H1 (cell line): Measurements from ENCODE around the gene SLC4A7. TPM values are rescaled to one million over a fixed set of nuclear protein-coding genes. Genes with fewer than 3 reads are reported as not detected.

Experiments used
- CTCF ChIA-PET: fragments of 300-600 bp; sonication (Branson Sonifier 250); formaldehyde crosslinking; loops from one replicate; lab custom pipeline; 2021; ENCODE audit not compliant: partially characterized antibody; lab: Charles Lee
- POLR2A ChIA-PET: fragments of 300-600 bp; sonication (Branson Sonifier 250); formaldehyde crosslinking; loops from one replicate; lab custom pipeline; 2021; ENCODE audit warnings: inconsistent platforms; ENCODE audit not compliant: partially characterized antibody; lab: Charles Lee
- DNase-seq, 2 experiments: peaks; one replicate each; pipeline versions ENCODE4 v3.0.0 to v3.0.0-alpha.2; 2010 to 2022; ENCODE audit warnings: low spot score in 2 of 2, low read depth in 1 of 2, mixed read lengths in 1 of 2
- FAIRE-seq: peaks from 2 replicates; lab custom pipeline; 2011; peaks lifted over from hg19 to GRCh38; lab: Jason Lieb, UNC
- H2AFZ ChIP-seq: 2 replicates; pipeline ENCODE4 v1.8.1; 2012; ENCODE audit warnings: low read length, inconsistent platforms
- H2AK5ac ChIP-seq: 2 replicates; pipeline ENCODE4 v1.6.1; 2013; ENCODE audit warnings: low read depth, low read length
- H2BK120ac ChIP-seq: replicated peaks from 2 replicates; pipeline ENCODE3; 2013; ENCODE audit warnings: low read depth, low read length, inconsistent platforms
- H2BK12ac ChIP-seq: 2 replicates; pipeline ENCODE4 v1.6.1; 2013; ENCODE audit warnings: low read depth, low read length
- H2BK15ac ChIP-seq: 2 replicates; pipeline ENCODE4 v1.6.1; 2013; ENCODE audit warnings: low read length
- H2BK20ac ChIP-seq: 2 replicates; pipeline ENCODE4 v1.6.1; 2013; ENCODE audit warnings: low read length
- H2BK5ac ChIP-seq: 2 replicates; pipeline ENCODE4 v1.6.1; 2013; ENCODE audit warnings: low read depth, low read length
- H3K14ac ChIP-seq: 2 replicates; pipeline ENCODE4 v1.6.1; 2013; ENCODE audit warnings: inconsistent platforms; ENCODE audit not compliant: insufficient read length
- H3K18ac ChIP-seq: 2 replicates; pipeline ENCODE4 v1.6.1; 2013; ENCODE audit warnings: low read length; ENCODE audit errors: extremely low read depth
- H3K23ac ChIP-seq: 2 replicates; pipeline ENCODE4 v1.6.1; 2013; ENCODE audit warnings: inconsistent platforms; ENCODE audit not compliant: insufficient read length
- H3K23me2 ChIP-seq: 2 replicates; pipeline ENCODE4 v1.6.1; 2013; ENCODE audit warnings: low read depth, low read length
- H3K27ac ChIP-seq: 2 replicates; pipeline ENCODE4 v1.6.1; 2011; ENCODE audit warnings: low read depth, low read length, inconsistent platforms
- H3K27me3 ChIP-seq, 4 experiments: replicated peaks in 1 of 4; 1 replicate in 1 of 4; 2 replicates in 3 of 4; pipeline versions ENCODE4 v1.6.1 to v1.8.1; 2011 to 2013; ENCODE audit warnings: low read length in 3 of 4, mild to moderate bottlenecking in 3 of 4, inconsistent platforms in 2 of 4, mixed read lengths in 2 of 4, moderate library complexity in 1 of 4; ENCODE audit not compliant: control insufficient read depth in 3 of 4, insufficient read depth in 3 of 4; ENCODE audit errors: extremely low read depth in 1 of 4
- H3K36me3 ChIP-seq, 4 experiments: 2 replicates each; pipeline versions ENCODE4 v1.6.1 to v1.8.1; 2011 to 2013; ENCODE audit warnings: mild to moderate bottlenecking in 4 of 4, low read length in 3 of 4, moderate library complexity in 2 of 4, control low read depth in 1 of 4, inconsistent platforms in 1 of 4; ENCODE audit not compliant: insufficient read depth in 4 of 4, control insufficient read depth in 2 of 4
- H3K4ac ChIP-seq: replicated peaks from 2 replicates; pipeline ENCODE3; 2013; ENCODE audit warnings: low read length, low read depth, mixed read lengths, inconsistent platforms; ENCODE audit not compliant: insufficient read length
- H3K4me1 ChIP-seq, 4 experiments: replicated peaks in 1 of 4; 1 replicate in 1 of 4; 2 replicates in 3 of 4; pipeline versions ENCODE4 v1.6.1 to v1.8.1; 2011 to 2013; ENCODE audit warnings: low read length in 3 of 4, inconsistent platforms in 2 of 4, mixed read lengths in 1 of 4; ENCODE audit not compliant: insufficient read depth in 4 of 4, control insufficient read depth in 3 of 4
- H3K4me2 ChIP-seq, 2 experiments: 2 replicates each; pipeline versions ENCODE4 v1.6.1 to v1.8.1; 2011 to 2013; ENCODE audit warnings: low read depth in 2 of 2, low read length in 2 of 2, control low read depth in 1 of 2, inconsistent platforms in 1 of 2, mild to moderate bottlenecking in 1 of 2; ENCODE audit not compliant: insufficient read depth in 1 of 2
- H3K4me3 ChIP-seq, 4 experiments: fragments of 200-600, 300-600 bp in 1 of 4; sonication (generic), shearing (Covaris generic), sonication (Bioruptor Twin) in 1 of 4; 2 replicates each; pipeline versions ENCODE4 v1.5.1 to v1.8.1; 2011 to 2016; ENCODE audit warnings: low read length in 4 of 4, low read depth in 3 of 4, control low read depth in 2 of 4, inconsistent platforms in 2 of 4, mild to moderate bottlenecking in 2 of 4, mixed read lengths in 1 of 4, moderate library complexity in 1 of 4; ENCODE audit not compliant: insufficient read depth in 2 of 4; ENCODE audit errors: extremely low read depth in 1 of 4
- H3K56ac ChIP-seq: replicated peaks from 2 replicates; pipeline ENCODE3; 2013; ENCODE audit warnings: low read depth, mild to moderate bottlenecking, mixed read lengths, low read length, inconsistent platforms; ENCODE audit not compliant: insufficient read length
- H3K79me1 ChIP-seq: 2 replicates; pipeline ENCODE4 v1.6.1; 2013; ENCODE audit warnings: low read depth, low read length, control low read depth
- H3K79me2 ChIP-seq, 2 experiments: 2 replicates each; pipeline versions ENCODE4 v1.6.1 to v1.8.1; 2012 to 2013; ENCODE audit warnings: low read length in 2 of 2, mild to moderate bottlenecking in 2 of 2, inconsistent platforms in 1 of 2; ENCODE audit not compliant: insufficient read depth in 2 of 2, control insufficient read depth in 1 of 2
- H3K9ac ChIP-seq, 4 experiments: replicated peaks in 1 of 4; 1 replicate in 1 of 4; 2 replicates in 3 of 4; pipeline versions ENCODE4 v1.6.1 to v1.8.1; 2011 to 2013; ENCODE audit warnings: low read depth in 3 of 4, low read length in 3 of 4, control low read depth in 2 of 4, mild to moderate bottlenecking in 2 of 4, moderate library complexity in 2 of 4, inconsistent platforms in 1 of 4; ENCODE audit errors: extremely low read depth in 1 of 4
- H3K9me3 ChIP-seq, 2 experiments: 2 replicates each; pipeline versions ENCODE4 v1.6.1 to v1.8.1; 2012 to 2013; ENCODE audit warnings: mild to moderate bottlenecking in 2 of 2, moderate library complexity in 2 of 2, control low read depth in 1 of 2, inconsistent platforms in 1 of 2, low read depth in 1 of 2, low read length in 1 of 2, mixed read lengths in 1 of 2; ENCODE audit not compliant: insufficient read depth in 2 of 2
- H4K20me1 ChIP-seq, 2 experiments: replicated peaks in 1 of 2; 2 replicates each; pipeline versions ENCODE3 to v1.8.1; 2011 to 2013; ENCODE audit warnings: inconsistent platforms in 2 of 2, low read length in 2 of 2, mild to moderate bottlenecking in 1 of 2; ENCODE audit not compliant: insufficient read depth in 2 of 2, control insufficient read depth in 1 of 2
- H4K5ac ChIP-seq: 2 replicates; pipeline ENCODE4 v1.6.1; 2013; ENCODE audit warnings: low read length, low read depth, mixed read lengths, inconsistent platforms; ENCODE audit not compliant: insufficient read length
- H4K8ac ChIP-seq: 2 replicates; pipeline ENCODE4 v1.8.0; 2013; ENCODE audit warnings: mild to moderate bottlenecking, moderate library complexity, low read length, inconsistent platforms; ENCODE audit not compliant: insufficient read depth; ENCODE audit errors: extremely low read depth
- H4K91ac ChIP-seq: replicated peaks from 2 replicates; pipeline ENCODE3; 2013; ENCODE audit warnings: low read length, mixed read lengths, inconsistent platforms; ENCODE audit not compliant: insufficient read length
- ATF2 ChIP-seq: IDR thresholded peaks from 2 replicates; pipeline ENCODE4 v1.6.1; 2012; ENCODE audit warnings: low read length, inconsistent platforms
- BCL11A ChIP-seq, 2 experiments: IDR thresholded peaks; one replicate each; pipeline ENCODE4 v1.6.1; 2011; ENCODE audit warnings: low read depth in 2 of 2, low read length in 2 of 2, mild to moderate bottlenecking in 2 of 2
- CBX5 ChIP-seq: fragments of 300-800, 300-1000 bp; sonication (generic); IDR thresholded peaks from 2 replicates; pipeline ENCODE4 v1.7.1; 2016; ENCODE audit warnings: antibody characterized with exemption, low read length, low read depth
- CHD2 ChIP-seq: IDR thresholded peaks from 2 replicates; pipeline ENCODE4 v1.6.1; 2012; ENCODE audit warnings: low read length, improper control_type of control experiment
- CTBP2 ChIP-seq: IDR thresholded peaks from 2 replicates; pipeline ENCODE4 v1.7.0; 2011; ENCODE audit warnings: borderline replicate concordance, mild to moderate bottlenecking, moderate library complexity, mixed read lengths, low read length; ENCODE audit not compliant: insufficient read depth, insufficient read length
- CTCF ChIP-seq, 3 experiments: IDR thresholded peaks; 1 replicate in 2 of 3; 2 replicates in 1 of 3; pipeline versions ENCODE4 v1.5.1 to v1.6.1; 2011; ENCODE audit warnings: low read length in 3 of 3, mild to moderate bottlenecking in 3 of 3, inconsistent platforms in 2 of 3, low read depth in 1 of 3, moderate library complexity in 1 of 3; ENCODE audit not compliant: insufficient read depth in 1 of 3; ENCODE audit errors: control extremely low read depth in 1 of 3
- FOSL1 ChIP-seq: IDR thresholded peaks from 2 replicates; pipeline ENCODE4 v1.6.1; 2011; ENCODE audit warnings: mild to moderate bottlenecking, low read depth, low read length, moderate library complexity; ENCODE audit not compliant: insufficient read depth
- SIN3A ChIP-seq, 2 experiments: IDR thresholded peaks in 1 of 2; conservative IDR thresholded peaks in 1 of 2; 2 replicates each; pipeline ENCODE4 v1.6.1; 2011 to 2012; ENCODE audit warnings: low read length in 2 of 2, improper control_type of control experiment in 1 of 2, low read depth in 1 of 2, mild to moderate bottlenecking in 1 of 2
- SP4 ChIP-seq: IDR thresholded peaks from 2 replicates; pipeline ENCODE4 v1.6.1; 2012; ENCODE audit warnings: low read length, inconsistent platforms
- TCF12 ChIP-seq: IDR thresholded peaks from 2 replicates; pipeline ENCODE4 v1.6.1; 2011; ENCODE audit warnings: low read depth, mild to moderate bottlenecking, low read length
- WGBS, 2 experiments: shearing (Covaris generic) in 1 of 2; methylation state at CpG; one replicate each; pipeline versions ENCODE4 v1.1.6 to v1.1.7; 2013 to 2015; ENCODE audit warnings: low lambda C conversion rate in 2 of 2, mixed read lengths in 2 of 2, inconsistent platforms in 1 of 2, low coverage in 1 of 2, missing lambda C conversion rate in 1 of 2; ENCODE audit not compliant: insufficient replicate concordance in 2 of 2, insufficient coverage in 1 of 2, insufficient read length in 1 of 2; ENCODE audit errors: extremely low coverage in 1 of 2, missing lambda C conversion rate in 1 of 2; 5-methylcytosine and 5-hydroxymethylcytosine counted together
- polyA plus RNA-seq, 7 experiments: library from polyadenylated mRNA; depleted of rRNA in 3 of 7; stranded (reverse) in 5 of 7; unstranded in 2 of 7; fragments of >200 nt in 5 of 7; fragments of 200-250 nt in 2 of 7; gene quantifications; 1 replicate in 5 of 7; 2 replicates in 1 of 7; 4 replicates in 1 of 7; pipeline versions ENCODE4 v1.2.1 to v1.2.3, GENCODE V29; 2011 to 2013; ENCODE audit warnings: missing spikeins in 2 of 7, mixed read lengths in 2 of 7
- total RNA-seq: library from RNA; stranded (reverse); fragmentation: NEBNext Ultra II Directional; extraction: Animal tissue kit (Norgen Biotek cat#: 25700); gene quantifications from 2 replicates; pipeline ENCODE4 v1.2.1, GENCODE V29; 2021

Gene SLC4A7
- total and polyA plus RNA-seq, 2 of the 8 experiments (the other 6 are each of a cell fraction or from before 2014, with no cell fraction given): 14.9 to 70.5 TPM

GRCh38 chr3:27349832-27350231, 134.4 kb downstream of the SLC4A7 start:
- no peak overlapping the region for H3K4me2 ChIP-seq
- H3K23me2 ChIP-seq: no peaks in the 10 kb centered on the region
- H4K5ac ChIP-seq: no peak overlapping the region
- H2BK20ac ChIP-seq: no peak overlapping the region
- ChIA-PET CTCF (interaction anchor here (1.2 to 1.4 kb wide), 3 partner anchors 8 to 309 kb away, joined by 3 to 6 read pairs (median 4); no protein-coding TSS in a partner anchor), POLR2A (no interaction called here)
- no peaks in the 10 kb centered on the region for H3K36me3 ChIP-seq
- DNase-seq (no peak), FAIRE-seq (no peak)
- H3K9ac ChIP-seq: no peak overlapping the region
- H3K27me3 ChIP-seq: no peaks in the 10 kb centered on the region
- H3K56ac ChIP-seq: no peak overlapping the region
- no peak overlapping the region for H3K4me3 ChIP-seq
- WGBS, 2 experiments: 82% methylated on average over 3 of the region's 3 CpGs; no CpG with 5 or more reads in 1 of the 2 experiments
- no peak overlapping the region for H2BK120ac ChIP-seq
- no peaks in the 10 kb centered on the region for H3K79me2 ChIP-seq
- no peak overlapping the region for H3K23ac ChIP-seq
- H2BK5ac ChIP-seq: no peak overlapping the region
- H2AK5ac ChIP-seq: no peak overlapping the region
- no peak overlapping the region for H3K18ac ChIP-seq
- 0 out of 2 replicates have a peak overlapping the region, but pooled peaks have one; percentile 25 for H2AFZ ChIP-seq
- H3K4ac ChIP-seq: no peak overlapping the region
- H2BK15ac ChIP-seq: no peak overlapping the region
- peaks cover 0 to 14% (median 5%) of the 10 kb centered on the region in 4 experiments for H3K4me1 ChIP-seq
- no peak overlapping the region for H3K14ac ChIP-seq
- no peaks in the 10 kb centered on the region for H3K9me3 ChIP-seq
- no peaks in the 10 kb centered on the region for H4K20me1 ChIP-seq
- H4K91ac ChIP-seq: no peak overlapping the region
- H3K79me1 ChIP-seq: no peaks in the 10 kb centered on the region
- H3K27ac ChIP-seq: no peak overlapping the region
- no peak overlapping the region for H4K8ac ChIP-seq
- no peak overlapping the region for H2BK12ac ChIP-seq
- no peak for TF ChIP-seq CTCF (IDR thresholded peaks at IDR 0.05; ENCODE audit: control extremely low read depth in 1 of 3, insufficient read depth in 1 of 3, low read depth in 1 of 3, low read length in 3 of 3)
- no peak for TF ChIP-seq CTBP2
- no peak for TF ChIP-seq FOSL1
- no peak for TF ChIP-seq ATF2
- no peak for TF ChIP-seq BCL11A (IDR thresholded peaks at IDR 0.05; ENCODE audit: low read depth in 2 of 2, low read length in 2 of 2)
- no peak for TF ChIP-seq SIN3A (conservative IDR thresholded peaks at IDR 0.05 in 1 of 2, IDR thresholded peaks at IDR 0.05 in 1 of 2; ENCODE audit: low read depth in 1 of 2, low read length in 2 of 2)
- no peak for TF ChIP-seq TCF12
- TF ChIP-seq CHD2: no peak
- TF ChIP-seq CBX5: no peak
- TF ChIP-seq SP4: no peak
